ENCODE data around the gene ONECUT2.

ONECUT2 gene

GRCh38 chr18:57431467-57432080, 3.6 kb upstream of the ONECUT2 start:
- DNase-seq (ENCODE audit: low spot score): no peak

- DNase-seq (ENCODE audit: low spot score): no peak
Measured at GRCh38 chr18:57432140-57432539, 3.0 kb upstream of the ONECUT2 start.

- DNase-seq (ENCODE audit: low spot score): no peak
Measured at GRCh38 chr18:57432751-57433400, 2.3 kb upstream of the ONECUT2 start.

GRCh38 chr18:57433482-57433881, 1.7 kb upstream of the ONECUT2 start:
- no peak for DNase-seq (ENCODE audit: low spot score)

GRCh38 chr18:57433934-57434535, 1.1 kb upstream of the ONECUT2 start:
- no peak for DNase-seq (ENCODE audit: low spot score)

GRCh38 chr18:57435846-57436190, 644 bp downstream of the ONECUT2 start:
- no peak for DNase-seq (ENCODE audit: low spot score)

GRCh38 chr18:57436191-57436964, 1.2 kb downstream of the ONECUT2 start:
- DNase-seq (ENCODE audit: low spot score): no peak

- DNase-seq (ENCODE audit: low spot score): no peak
Measured at GRCh38 chr18:57436965-57437333, 1.8 kb downstream of the ONECUT2 start.

GRCh38 chr18:57437402-57437765, 2.2 kb downstream of the ONECUT2 start:
- no peak for DNase-seq (ENCODE audit: low spot score)

GRCh38 chr18:57437766-57438671, 2.8 kb downstream of the ONECUT2 start:
- peak; percentile 77 for DNase-seq (ENCODE audit: low spot score)

- DNase-seq (ENCODE audit: low spot score): no peak
Measured at GRCh38 chr18:57438743-57439608, 3.8 kb downstream of the ONECUT2 start.

- DNase-seq (ENCODE audit: low spot score): no peak
Measured at GRCh38 chr18:57439609-57439968, 4.4 kb downstream of the ONECUT2 start.

GRCh38 chr18:57439985-57440330, 4.8 kb downstream of the ONECUT2 start:
- DNase-seq (ENCODE audit: low spot score): no peak

GRCh38 chr18:57440331-57441070, 5.3 kb downstream of the ONECUT2 start:
- no peak for DNase-seq (ENCODE audit: low spot score)

GRCh38 chr18:57441071-57441794, 6.1 kb downstream of the ONECUT2 start:
- DNase-seq (ENCODE audit: low spot score): no peak

GRCh38 chr18:57443247-57443646, 8.1 kb downstream of the ONECUT2 start:
- no peak for DNase-seq (ENCODE audit: low spot score)

- DNase-seq (ENCODE audit: low spot score): no peak
Measured at GRCh38 chr18:57443702-57444101, 8.5 kb downstream of the ONECUT2 start.

GRCh38 chr18:57444301-57444759, 9.2 kb downstream of the ONECUT2 start:
- DNase-seq (ENCODE audit: low spot score): no peak

- no peak for DNase-seq (ENCODE audit: low spot score)
Measured at GRCh38 chr18:57445488-57446319, 10.5 kb downstream of the ONECUT2 start.

All from kidney capillary endothelial cell (primary cell).